H9 (cell line): Measurements from ENCODE around the gene ANKH. TPM values are rescaled to one million over a fixed set of nuclear protein-coding genes. Genes with fewer than 3 reads are reported as not detected.

Experiments used
- DNase-seq: peaks from one replicate; pipeline ENCODE4 v3.0.0-alpha.2; 2017
- H2AFZ ChIP-seq: one replicate; pipeline ENCODE4 v1.6.1; 2013; ENCODE audit warnings: mild to moderate bottlenecking, low read length, control low read depth, moderate library complexity
- H2AK5ac ChIP-seq: 2 replicates; pipeline ENCODE4 v1.6.1; 2013; ENCODE audit warnings: low read length, control low read depth, mixed read lengths; ENCODE audit not compliant: insufficient read length
- H2BK120ac ChIP-seq: one replicate; pipeline ENCODE4 v1.6.1; 2013; ENCODE audit warnings: low read depth, mild to moderate bottlenecking, low read length, control low read depth, inconsistent platforms; ENCODE audit not compliant: poor library complexity, severe bottlenecking
- H2BK12ac ChIP-seq: 2 replicates; pipeline ENCODE4 v1.6.1; 2013; ENCODE audit warnings: low read length, control low read depth, mixed read lengths, low read depth; ENCODE audit not compliant: insufficient read length
- H2BK15ac ChIP-seq: 2 replicates; pipeline ENCODE4 v1.6.1; 2013; ENCODE audit warnings: low read depth, low read length, control low read depth
- H2BK20ac ChIP-seq: one replicate; pipeline ENCODE4 v1.6.1; 2013; ENCODE audit warnings: low read depth, mild to moderate bottlenecking, low read length, control low read depth, inconsistent platforms; ENCODE audit not compliant: poor library complexity, severe bottlenecking
- H2BK5ac ChIP-seq: 2 replicates; pipeline ENCODE4 v1.6.1; 2013; ENCODE audit warnings: low read length, control low read depth, mixed read lengths; ENCODE audit not compliant: insufficient read length
- H3K14ac ChIP-seq: 2 replicates; pipeline ENCODE4 v1.6.1; 2013; ENCODE audit warnings: low read length, control low read depth; ENCODE audit not compliant: insufficient read depth
- H3K18ac ChIP-seq: 2 replicates; pipeline ENCODE4 v1.6.1; 2013; ENCODE audit warnings: low read depth, mild to moderate bottlenecking, mixed read lengths, low read length, control low read depth; ENCODE audit not compliant: insufficient read length
- H3K23ac ChIP-seq: 2 replicates; pipeline ENCODE4 v1.6.1; 2013; ENCODE audit warnings: low read length, control low read depth, mixed read lengths, low read depth; ENCODE audit not compliant: insufficient read length
- H3K23me2 ChIP-seq: 2 replicates; pipeline ENCODE4 v1.6.1; 2013; ENCODE audit warnings: low read depth, mild to moderate bottlenecking, mixed read lengths, low read length, control low read depth; ENCODE audit not compliant: insufficient read length, poor library complexity, severe bottlenecking
- H3K27ac ChIP-seq: 2 replicates; pipeline ENCODE4 v1.5.1; 2013; ENCODE audit warnings: low read length, control low read depth, mixed read lengths, low read depth; ENCODE audit not compliant: insufficient read length
- H3K27me3 ChIP-seq: 2 replicates; pipeline ENCODE4 v1.6.1; 2013; ENCODE audit warnings: low read length, control low read depth, inconsistent platforms; ENCODE audit not compliant: insufficient read depth
- H3K4ac ChIP-seq: 2 replicates; pipeline ENCODE4 v1.6.1; 2013; ENCODE audit warnings: low read depth, mild to moderate bottlenecking, control low read depth, inconsistent platforms, low read length, moderate library complexity
- H3K4me1 ChIP-seq: 2 replicates; pipeline ENCODE4 v1.6.1; 2013; ENCODE audit warnings: low read length, control low read depth, inconsistent platforms; ENCODE audit not compliant: insufficient read depth
- H3K4me2 ChIP-seq: 2 replicates; pipeline ENCODE4 v1.6.1; 2013; ENCODE audit warnings: low read length, control low read depth, mixed read lengths; ENCODE audit not compliant: insufficient read length, insufficient read depth
- H3K56ac ChIP-seq: 2 replicates; pipeline ENCODE4 v1.6.1; 2013; ENCODE audit warnings: low read depth, mild to moderate bottlenecking, mixed read lengths, low read length, control low read depth; ENCODE audit not compliant: insufficient read length
- H3K79me1 ChIP-seq: 2 replicates; pipeline ENCODE4 v1.6.1; 2013; ENCODE audit warnings: low read depth, mild to moderate bottlenecking, moderate library complexity, low read length, control low read depth, inconsistent platforms; ENCODE audit not compliant: insufficient read depth, poor library complexity, severe bottlenecking
- H3K79me2 ChIP-seq: 2 replicates; pipeline ENCODE4 v1.6.1; 2013; ENCODE audit warnings: low read length, control low read depth, inconsistent platforms; ENCODE audit not compliant: insufficient read depth
- H3K9ac ChIP-seq: 2 replicates; pipeline ENCODE4 v1.6.1; 2013; ENCODE audit warnings: low read length, control low read depth, mixed read lengths; ENCODE audit not compliant: insufficient read length; ENCODE audit errors: extremely low read depth
- H3K9me3 ChIP-seq: one replicate; pipeline ENCODE4 v1.6.1; 2013; ENCODE audit warnings: low read depth, low read length, inconsistent platforms; ENCODE audit not compliant: control insufficient read depth
- H3T11ph ChIP-seq: one replicate; pipeline ENCODE4 v1.6.1; 2013; ENCODE audit warnings: mild to moderate bottlenecking, low read length, control low read depth, inconsistent platforms
- H4K20me1 ChIP-seq: one replicate; pipeline ENCODE4 v1.6.1; 2013; ENCODE audit not compliant: control insufficient read depth, insufficient read length, insufficient read depth
- H4K5ac ChIP-seq: 2 replicates; pipeline ENCODE4 v1.6.1; 2013; ENCODE audit warnings: low read depth, mild to moderate bottlenecking, mixed read lengths, low read length, control low read depth; ENCODE audit not compliant: insufficient read length
- H4K8ac ChIP-seq: replicated peaks from 2 replicates; pipeline ENCODE4 v1.6.1; 2013; ENCODE audit warnings: low read length, control low read depth, mixed read lengths, low read depth; ENCODE audit not compliant: insufficient read length
- H4K91ac ChIP-seq: 2 replicates; pipeline ENCODE4 v1.6.1; 2013; ENCODE audit warnings: low read depth, mild to moderate bottlenecking, moderate library complexity, mixed read lengths, low read length, control low read depth; ENCODE audit not compliant: insufficient read length
- H3K27ac Mint-ChIP-seq, 3 experiments: 2 replicates in 2 of 3; 3 replicates in 1 of 3; pipeline ENCODE4 v1.8.0; 2020 to 2021; ENCODE audit warnings: mixed read lengths in 3 of 3, mild to moderate bottlenecking in 1 of 3, moderate library complexity in 1 of 3
- H3K27me3 Mint-ChIP-seq: 2 replicates; pipeline ENCODE4 v1.8.0; 2021; ENCODE audit warnings: low read depth, mild to moderate bottlenecking, moderate library complexity, mixed read lengths
- H3K36me3 Mint-ChIP-seq, 3 experiments: 2 replicates in 2 of 3; 3 replicates in 1 of 3; pipeline ENCODE4 v1.8.0; 2020 to 2021; ENCODE audit warnings: low read depth in 3 of 3, mixed read lengths in 3 of 3; ENCODE audit not compliant: insufficient read depth in 1 of 3
- H3K4me1 Mint-ChIP-seq, 2 experiments: 2 replicates each; pipeline ENCODE4 v1.8.0; 2020; ENCODE audit warnings: mixed read lengths in 2 of 2
- H3K4me3 Mint-ChIP-seq, 2 experiments: 2 replicates in 1 of 2; 3 replicates in 1 of 2; pipeline ENCODE4 v1.8.0; 2020 to 2021; ENCODE audit warnings: mild to moderate bottlenecking in 2 of 2, mixed read lengths in 2 of 2, moderate library complexity in 1 of 2
- H3K9me3 Mint-ChIP-seq, 2 experiments: 2 replicates in 1 of 2; 3 replicates in 1 of 2; pipeline ENCODE4 v1.8.0; 2020; ENCODE audit warnings: mild to moderate bottlenecking in 2 of 2, mixed read lengths in 2 of 2, moderate library complexity in 1 of 2
- CTCF ChIP-seq: fragments of 200-600 bp; sonication (generic); conservative IDR thresholded peaks from 3 replicates; pipeline ENCODE4 v1.8.0; 2021; ENCODE audit warnings: antibody characterized with exemption, mild to moderate bottlenecking
- WGBS: extraction: QIAGEN DNeasy Blood & Tissue Kit; methylation state at CpG from one replicate; pipeline ENCODE4 v1.1.7; 2013; ENCODE audit warnings: missing lambda C conversion rate, low lambda C conversion rate, mixed read lengths; ENCODE audit not compliant: insufficient read length; ENCODE audit errors: extremely low coverage; 5-methylcytosine and 5-hydroxymethylcytosine counted together
- total RNA-seq: library from RNA; stranded (reverse); gene quantifications from 2 replicates; pipeline ENCODE4 v1.2.1, GENCODE V29; 2021

Gene ANKH
- total RNA-seq, 1 experiment from 2014 or later, result 9.6 TPM

- no peaks in the 10 kb centered on the region for H3K79me2 ChIP-seq
- no peak overlapping the region for H4K8ac ChIP-seq
- no peak overlapping the region for H3K23ac ChIP-seq
- H4K5ac ChIP-seq, result no peak overlapping the region
- no peak overlapping the region for H3K27ac Mint-ChIP-seq
- H3K4me1 Mint-ChIP-seq, result peaks cover 10 to 12% of the 10 kb centered on the region in 2 experiments
- no peak overlapping the region for H3K18ac ChIP-seq
- peaks cover 11% of the 10 kb centered on the region for H3K23me2 ChIP-seq
- no peak overlapping the region for H3K4ac ChIP-seq
- no peaks in the 10 kb centered on the region for H3K4me1 ChIP-seq
- no peak overlapping the region for H2BK20ac ChIP-seq
- H2BK12ac ChIP-seq, result no peak overlapping the region
- no peak for TF ChIP-seq CTCF
- H3K9ac ChIP-seq, result peak overlapping the region; percentile 29
- WGBS, result no CpG with 5 or more reads among the region's 21 CpGs
- H3K56ac ChIP-seq, result no peak overlapping the region
- H3K9me3 ChIP-seq, result no peaks in the 10 kb centered on the region
- peak overlapping the region; percentile 68 for H3K4me2 ChIP-seq
- H4K20me1 ChIP-seq, result no peaks in the 10 kb centered on the region
- no peak overlapping the region for H4K91ac ChIP-seq
- no peaks in the 10 kb centered on the region for H3K79me1 ChIP-seq
- H2BK120ac ChIP-seq, result no peak overlapping the region
- H2AFZ ChIP-seq, result no peak overlapping the region
- H3K27me3 Mint-ChIP-seq, result peaks cover 44% of the 10 kb centered on the region
- H3T11ph ChIP-seq, result no peak overlapping the region
- no peak for DNase-seq
- no peak overlapping the region for H3K14ac ChIP-seq
- H3K9me3 Mint-ChIP-seq, result no peaks in the 10 kb centered on the region
- H2BK5ac ChIP-seq, result no peak overlapping the region
- H3K27me3 ChIP-seq, result peaks cover 7% of the 10 kb centered on the region; the same call in 1 of the 2 replicates
- no peak overlapping the region for H3K27ac ChIP-seq
- H2AK5ac ChIP-seq, result no peak overlapping the region
- H3K4me3 Mint-ChIP-seq, result peak overlapping the region; percentile 76 to 81
- no peaks in the 10 kb centered on the region for H3K36me3 Mint-ChIP-seq
- H2BK15ac ChIP-seq, result no peak overlapping the region
Measured at GRCh38 chr5:14870337-14871213, 1.0 kb downstream of the ANKH start.
